ENCODE measurements around the gene LAD1.

Gene LAD1

DNA sequence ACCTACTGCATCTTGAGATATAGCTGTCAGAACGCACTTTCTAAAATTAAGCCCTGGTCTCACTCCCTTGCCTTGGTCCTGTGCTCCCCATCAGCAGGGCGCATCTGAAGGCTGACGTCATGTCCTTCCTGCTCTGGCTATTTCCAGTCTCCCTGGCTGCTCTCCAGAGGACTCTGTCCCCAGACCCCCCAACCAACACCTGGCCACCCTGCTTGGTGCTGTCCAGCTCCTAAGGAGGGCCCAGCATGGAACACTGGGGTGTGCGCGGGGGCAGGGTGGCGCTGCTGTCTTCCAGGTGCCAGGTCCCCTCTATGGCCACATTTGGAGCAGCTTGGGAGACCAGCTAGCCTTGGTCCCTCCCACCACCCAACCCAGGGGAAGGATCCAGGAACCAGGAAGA, 29.9 kb downstream of the LAD1 start:
- no peak overlapping the region for H3K4me3 ChIP-seq (ENCODE audit: low read depth, low read length)

DNA sequence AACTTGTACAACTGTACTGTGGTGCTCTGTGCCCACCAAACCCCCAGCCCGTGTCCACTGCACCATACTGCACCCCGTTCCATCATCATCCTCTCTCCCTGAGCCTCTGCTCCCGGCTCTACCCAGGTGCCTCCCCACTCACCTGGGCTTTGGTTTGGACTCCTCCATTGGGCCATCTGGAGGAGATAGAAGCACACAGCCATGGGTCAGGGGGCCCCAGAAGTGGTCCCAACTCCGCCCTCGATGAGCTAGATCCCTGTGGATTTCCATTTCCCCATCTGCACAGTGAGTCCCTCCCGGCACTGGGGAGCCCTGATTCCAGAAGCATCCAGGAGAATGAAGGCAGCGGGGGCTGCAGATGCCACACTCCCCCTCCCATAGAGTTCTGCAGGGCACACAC, 32.4 kb downstream of the LAD1 start:
- no peak overlapping the region for H3K4me3 ChIP-seq (ENCODE audit: low read depth, low read length)

- no peak overlapping the region for H3K4me3 ChIP-seq (ENCODE audit: low read depth, low read length)
These were observed 33.9 kb downstream of the LAD1 start for GRCh38 chr1:201365251-201365650.

DNA sequence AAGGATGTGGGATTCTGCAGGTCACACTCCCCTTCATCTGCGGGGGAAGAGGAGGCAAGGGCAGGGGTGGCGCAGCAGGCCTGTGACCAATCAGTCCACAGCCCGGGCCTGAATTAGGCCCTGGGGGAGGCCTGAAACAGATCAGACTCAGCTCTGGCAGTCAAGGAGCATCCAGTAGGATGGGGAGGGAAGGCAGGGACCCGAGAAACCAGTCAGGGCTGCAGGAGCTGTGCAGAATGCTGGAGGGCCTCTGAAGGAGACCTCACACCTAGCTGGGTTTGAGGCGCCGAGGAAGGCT, 34.4 kb downstream of the LAD1 start:
- no peak overlapping the region for H3K4me3 ChIP-seq (ENCODE audit: low read depth, low read length)

GRCh38 chr1:201363467-201363866, 35.7 kb downstream of the LAD1 start:
- H3K4me3 ChIP-seq (ENCODE audit: low read depth, low read length) = no peak overlapping the region

DNA sequence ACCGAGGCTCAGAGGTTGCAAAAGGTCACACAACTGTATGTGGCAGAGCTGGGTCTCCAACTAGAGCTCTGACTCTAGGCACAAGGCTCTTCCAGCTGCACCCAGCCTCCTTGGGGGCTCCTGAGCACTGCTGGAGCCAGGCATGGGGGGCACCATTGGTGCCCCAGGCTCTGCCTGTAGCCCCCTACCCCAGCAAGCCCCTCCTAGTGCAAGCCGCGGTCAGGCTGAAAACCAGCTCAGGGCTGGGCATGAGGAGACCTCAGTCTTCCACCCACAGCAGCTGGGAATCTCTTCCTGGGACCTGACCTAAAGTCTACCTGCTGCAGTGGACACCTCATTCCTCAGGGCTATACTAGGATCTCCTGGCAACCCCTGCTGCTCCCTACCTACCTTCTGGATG, 36.2 kb downstream of the LAD1 start:
- no peak overlapping the region for H3K4me3 ChIP-seq (ENCODE audit: low read depth, low read length)

- H3K4me3 ChIP-seq (ENCODE audit: low read depth, low read length) = no peak overlapping the region
These were observed 37.2 kb downstream of the LAD1 start for GRCh38 chr1:201361652-201362504.

- H3K4me3 ChIP-seq (ENCODE audit: low read depth, low read length) = no peak overlapping the region
These were observed 38.0 kb downstream of the LAD1 start for GRCh38 chr1:201360901-201361651.

DNA sequence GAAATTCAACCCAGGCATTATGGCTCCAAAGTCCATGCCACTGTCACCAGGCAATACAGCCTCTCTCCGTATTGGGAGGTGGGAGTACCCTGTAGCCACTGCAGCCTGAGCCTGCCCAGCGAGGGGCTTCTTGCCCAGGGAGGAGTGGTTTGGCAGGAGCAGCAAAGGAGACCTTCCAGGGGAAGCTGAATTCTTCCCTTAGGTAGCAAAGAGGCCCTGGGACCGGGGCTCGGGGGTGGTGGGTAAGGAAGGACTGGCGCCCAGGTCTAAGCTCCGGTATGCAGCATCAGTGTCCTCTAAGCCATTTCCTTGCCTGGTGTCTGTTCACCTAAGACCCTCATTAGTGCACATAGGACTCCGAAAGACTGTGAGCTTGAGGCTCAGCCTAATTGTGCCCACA, 38.6 kb downstream of the LAD1 start:
- H3K4me3 ChIP-seq (ENCODE audit: low read depth, low read length) = no peak overlapping the region

DNA sequence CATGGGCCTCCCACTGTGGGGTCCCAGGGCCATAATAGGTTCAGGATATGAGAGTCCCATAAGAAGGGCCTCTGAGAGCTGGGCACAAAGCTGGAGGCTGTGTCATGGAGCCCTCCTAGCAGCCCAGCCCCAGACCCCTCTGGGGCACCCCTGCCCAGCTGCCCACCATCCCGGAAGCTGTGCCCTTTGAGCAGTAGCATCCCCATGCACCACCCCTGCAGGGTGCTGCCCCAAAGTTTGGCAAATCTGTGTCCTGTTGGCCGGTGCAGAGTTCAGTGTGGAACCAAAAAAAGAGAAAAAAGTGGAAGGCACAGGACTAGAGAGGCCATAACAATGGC, 39.3 kb downstream of the LAD1 start:
- no peak overlapping the region for H3K4me3 ChIP-seq (ENCODE audit: low read depth, low read length)

DNA sequence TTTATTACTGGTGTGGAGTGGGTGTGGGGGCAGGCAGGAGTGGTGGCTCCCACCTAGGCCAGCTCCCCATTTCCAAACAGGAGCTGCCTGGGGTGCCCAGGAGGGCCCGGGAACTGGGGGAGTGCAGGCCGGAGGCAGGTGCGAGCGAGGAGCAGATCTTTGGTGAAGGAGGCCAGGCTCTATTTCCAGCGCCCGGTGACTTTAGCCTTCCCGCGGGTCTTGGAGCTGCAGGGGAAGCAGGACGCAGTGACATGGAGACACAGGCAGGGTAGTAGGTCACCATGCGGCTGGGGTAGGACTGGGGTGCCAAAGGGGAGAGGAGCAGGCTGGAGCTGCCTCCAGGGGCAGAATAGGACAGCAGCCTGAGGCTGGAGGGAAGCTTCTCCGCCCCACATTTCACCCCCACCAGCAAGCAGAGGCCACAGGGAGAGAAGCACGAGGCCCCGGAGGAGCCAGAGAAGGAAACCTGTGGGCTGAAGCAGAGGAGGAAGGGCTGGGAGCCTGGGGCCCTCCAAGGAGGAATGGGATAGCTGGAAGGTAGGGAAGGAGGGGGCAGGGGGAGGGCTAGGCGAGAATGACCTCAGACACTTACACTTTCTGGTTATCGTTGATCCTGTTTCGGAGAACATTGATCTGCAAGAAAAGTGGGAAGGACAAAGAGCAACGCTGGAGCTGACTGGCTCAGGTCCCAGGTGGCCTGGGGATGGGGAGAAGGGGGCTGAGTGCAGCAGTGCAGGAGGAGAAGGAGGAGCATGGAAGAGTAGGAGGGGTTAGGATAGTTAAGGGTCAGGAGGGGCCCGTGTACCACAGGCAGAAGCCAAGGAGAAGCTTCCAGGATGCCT, 39.9 kb downstream of the LAD1 start:
- H3K4me3 ChIP-seq (ENCODE audit: low read depth, low read length) = no peak overlapping the region

DNA sequence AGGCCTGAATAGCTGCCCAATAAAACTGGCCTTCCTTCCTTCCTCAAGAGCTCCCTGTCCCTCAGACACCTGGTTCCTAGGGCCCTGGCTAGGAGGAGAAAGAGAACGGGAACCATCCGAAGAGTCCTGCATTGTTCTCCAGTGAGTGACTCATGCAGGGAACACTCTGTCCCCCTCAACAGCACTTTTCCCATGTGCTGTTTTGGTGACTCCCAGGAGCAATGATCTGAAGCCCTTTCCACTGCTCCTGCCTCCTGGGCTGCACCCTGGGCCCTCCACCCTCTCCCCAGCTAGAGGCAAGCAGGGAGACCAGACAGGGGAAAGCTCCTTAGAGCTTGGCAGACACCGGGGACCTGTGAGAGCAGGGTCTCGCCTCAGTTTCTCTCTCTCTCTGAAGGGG, 40.5 kb downstream of the LAD1 start:
- no peak overlapping the region for H3K4me3 ChIP-seq (ENCODE audit: low read depth, low read length)

GRCh38 chr1:201357636-201358348, 41.3 kb downstream of the LAD1 start:
- no peak overlapping the region for H3K4me3 ChIP-seq (ENCODE audit: low read depth, low read length)

DNA sequence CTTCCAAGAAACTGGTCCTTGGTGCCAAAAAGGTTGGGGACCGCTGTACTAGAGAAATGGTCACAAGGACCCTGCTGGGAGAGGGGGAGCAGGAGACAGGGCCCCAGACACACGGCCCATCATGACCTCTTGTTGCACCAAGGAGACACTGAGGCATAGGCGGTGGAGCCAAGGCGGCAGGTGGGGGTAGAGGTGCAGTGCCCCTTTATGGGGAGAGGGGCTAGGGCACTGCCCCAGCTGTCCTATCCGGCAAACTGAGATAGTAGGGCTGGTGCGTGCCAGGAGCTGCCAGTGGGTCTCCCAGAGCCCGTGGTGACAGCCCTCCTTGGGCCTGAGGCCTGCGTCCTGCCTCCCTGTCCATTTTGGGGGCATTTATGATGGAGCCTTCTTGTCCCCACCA, 41.9 kb downstream of the LAD1 start:
- H3K4me3 ChIP-seq (ENCODE audit: low read depth, low read length) = no peak overlapping the region

DNA sequence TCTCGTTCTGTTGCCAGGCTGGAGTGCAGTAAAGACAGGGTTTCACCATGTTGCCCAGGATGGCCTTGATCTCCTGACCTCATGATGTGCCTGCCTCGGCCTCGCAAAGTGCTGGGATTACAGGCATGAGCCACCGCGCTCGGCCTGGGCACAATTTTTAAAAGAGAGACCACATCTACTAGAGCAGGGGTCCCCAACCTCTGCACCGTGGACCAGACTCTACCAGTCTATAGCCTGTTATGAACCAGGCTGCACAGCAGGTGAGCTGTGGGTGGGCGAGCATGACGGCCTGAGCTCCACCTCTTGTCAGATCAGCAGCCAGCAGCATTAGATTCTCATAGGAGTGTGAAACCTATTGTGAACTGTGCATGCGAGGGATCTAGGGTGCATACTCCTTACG, 42.4 kb downstream of the LAD1 start:
- no peak overlapping the region for H3K4me3 ChIP-seq (ENCODE audit: low read depth, low read length)

DNA sequence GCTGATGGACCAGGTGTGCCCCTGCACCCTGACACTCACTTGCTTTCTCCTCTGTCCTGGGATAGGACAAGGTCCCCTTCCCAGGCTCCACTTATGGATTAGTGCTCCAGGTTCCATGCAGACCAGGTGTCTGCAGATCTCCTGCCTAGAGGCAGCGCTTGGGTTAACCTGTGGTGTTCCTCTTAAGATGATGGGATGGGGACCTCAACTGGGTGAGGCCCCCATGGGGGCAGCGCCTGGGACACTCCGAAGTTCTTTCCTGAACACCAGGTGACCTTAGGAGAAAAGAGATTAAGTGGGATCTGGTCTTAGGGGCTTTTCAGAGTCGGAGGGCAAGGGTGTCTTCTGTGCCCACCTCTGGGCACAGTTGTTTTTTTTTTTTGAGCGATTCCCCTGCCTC, 42.9 kb downstream of the LAD1 start:
- H3K4me3 ChIP-seq (ENCODE audit: low read depth, low read length) = no peak overlapping the region

- no peak overlapping the region for H3K4me3 ChIP-seq (ENCODE audit: low read depth, low read length)
These were observed 43.7 kb downstream of the LAD1 start for GRCh38 chr1:201355471-201355870.

DNA sequence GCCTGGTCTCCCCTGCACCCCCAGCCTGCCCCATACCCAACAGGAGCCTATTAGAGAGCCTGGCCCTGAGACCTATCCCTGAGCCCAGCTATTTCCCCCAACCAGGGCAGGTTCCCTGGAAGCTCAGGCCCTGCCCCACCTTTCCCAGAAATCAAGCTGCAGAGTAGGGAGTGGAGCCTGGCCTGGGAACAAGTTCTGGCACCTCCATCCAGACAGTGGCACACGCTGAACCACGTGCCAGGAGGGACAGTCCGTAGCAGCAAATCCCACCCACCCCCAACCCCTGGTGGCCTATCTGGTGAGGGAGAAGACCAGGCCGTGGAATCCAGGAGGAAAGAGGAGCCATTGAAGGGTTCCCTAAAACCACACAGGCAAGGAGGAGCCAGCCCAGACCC, 44.2 kb downstream of the LAD1 start:
- H3K4me3 ChIP-seq (ENCODE audit: low read depth, low read length) = no peak overlapping the region

DNA sequence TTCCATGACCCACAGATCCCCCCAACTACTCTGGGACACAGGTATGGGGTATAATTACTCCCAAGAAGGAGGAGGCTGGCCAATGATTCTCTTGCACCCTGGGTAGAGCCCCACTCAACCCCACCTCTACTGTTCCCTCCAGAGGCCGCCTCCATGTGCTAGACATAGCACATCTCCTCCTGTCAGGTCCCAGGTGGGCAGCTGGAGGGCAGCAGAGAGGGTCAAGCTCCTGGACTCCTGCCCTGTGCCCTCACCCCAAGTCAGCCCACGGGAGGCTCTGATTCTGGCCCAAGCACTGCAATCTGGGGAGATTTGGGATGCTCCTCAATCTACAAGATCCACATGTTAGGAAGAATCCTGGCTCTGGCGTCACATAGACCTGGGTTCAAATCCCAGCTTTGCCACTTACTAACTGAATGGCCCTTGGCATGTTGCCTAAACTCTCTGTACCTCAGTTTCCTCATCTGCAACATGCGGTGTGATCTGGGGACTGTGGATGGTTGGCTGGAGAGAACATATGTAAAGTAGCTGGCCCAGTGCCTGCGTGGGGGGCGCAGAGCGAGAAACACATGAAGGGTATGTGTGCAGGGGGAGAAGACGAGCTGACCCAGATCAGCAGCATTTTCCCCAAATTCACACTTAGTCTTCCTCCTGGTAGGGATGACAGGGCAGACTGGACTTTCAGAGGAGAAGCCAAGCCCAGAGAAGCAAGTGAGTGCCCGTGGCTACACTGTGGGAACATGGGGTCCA, 44.8 kb downstream of the LAD1 start:
- H3K4me3 ChIP-seq (ENCODE audit: low read depth, low read length) = no peak overlapping the region

- no peak overlapping the region for H3K4me3 ChIP-seq (ENCODE audit: low read depth, low read length)
These were observed 45.8 kb downstream of the LAD1 start for GRCh38 chr1:201353186-201353940.
